C4-2B (cell line): Measurements from ENCODE around the gene DUOX2.

Experiments used
- ZFX ChIP-seq: fragments of 450-650 bp; IDR thresholded peaks from 2 replicates; pipeline ENCODE4 v1.6.1; 2017
- TF ChIP-seq, protein P1 (sequence below): fragments of 450-650 bp; conservative IDR thresholded peaks from 2 replicates; pipeline ENCODE4 v1.5.1; 2017; ENCODE audit warnings: mild to moderate bottlenecking

DNA sequence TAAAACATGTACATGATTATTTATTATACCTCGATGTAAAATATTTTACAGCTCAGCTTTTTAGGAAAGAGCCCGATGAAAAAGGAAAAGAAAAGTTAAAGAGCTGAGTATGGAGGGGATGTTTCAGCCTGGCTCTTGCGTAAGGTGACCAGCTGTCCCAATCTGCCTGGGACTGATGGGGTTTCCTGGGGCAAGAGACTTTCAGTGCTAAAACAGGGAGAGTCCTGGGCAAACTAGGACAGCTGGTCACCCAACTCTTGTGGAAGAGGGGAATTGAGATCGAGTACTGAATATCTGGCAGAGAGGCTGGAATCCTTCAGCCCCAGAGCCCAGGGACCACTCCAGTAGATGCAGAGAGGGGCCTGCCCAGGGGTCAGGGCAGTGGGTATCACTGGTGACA, 21.0 kb downstream of the DUOX2 start:
- TF ChIP-seq, protein P1, sequence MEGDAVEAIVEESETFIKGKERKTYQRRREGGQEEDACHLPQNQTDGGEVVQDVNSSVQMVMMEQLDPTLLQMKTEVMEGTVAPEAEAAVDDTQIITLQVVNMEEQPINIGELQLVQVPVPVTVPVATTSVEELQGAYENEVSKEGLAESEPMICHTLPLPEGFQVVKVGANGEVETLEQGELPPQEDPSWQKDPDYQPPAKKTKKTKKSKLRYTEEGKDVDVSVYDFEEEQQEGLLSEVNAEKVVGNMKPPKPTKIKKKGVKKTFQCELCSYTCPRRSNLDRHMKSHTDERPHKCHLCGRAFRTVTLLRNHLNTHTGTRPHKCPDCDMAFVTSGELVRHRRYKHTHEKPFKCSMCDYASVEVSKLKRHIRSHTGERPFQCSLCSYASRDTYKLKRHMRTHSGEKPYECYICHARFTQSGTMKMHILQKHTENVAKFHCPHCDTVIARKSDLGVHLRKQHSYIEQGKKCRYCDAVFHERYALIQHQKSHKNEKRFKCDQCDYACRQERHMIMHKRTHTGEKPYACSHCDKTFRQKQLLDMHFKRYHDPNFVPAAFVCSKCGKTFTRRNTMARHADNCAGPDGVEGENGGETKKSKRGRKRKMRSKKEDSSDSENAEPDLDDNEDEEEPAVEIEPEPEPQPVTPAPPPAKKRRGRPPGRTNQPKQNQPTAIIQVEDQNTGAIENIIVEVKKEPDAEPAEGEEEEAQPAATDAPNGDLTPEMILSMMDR = no peak
- no peak for TF ChIP-seq ZFX
